H1 (cell line): ENCODE results near the gene YIF1B. TPM values are rescaled to one million over a fixed set of nuclear protein-coding genes. Genes with fewer than 3 reads are reported as not detected.

ENCODE experiments used
- CTCF ChIA-PET: fragments of 300-600 bp; sonication (Branson Sonifier 250); formaldehyde crosslinking; loops from one replicate; lab custom pipeline; 2021; ENCODE audit not compliant: partially characterized antibody; lab: Charles Lee
- POLR2A ChIA-PET: fragments of 300-600 bp; sonication (Branson Sonifier 250); formaldehyde crosslinking; loops from one replicate; lab custom pipeline; 2021; ENCODE audit warnings: inconsistent platforms; ENCODE audit not compliant: partially characterized antibody; lab: Charles Lee
- DNase-seq, 2 experiments: peaks; one replicate each; pipeline versions ENCODE4 v3.0.0 to v3.0.0-alpha.2; 2010 to 2022; ENCODE audit warnings: low spot score in 2 of 2, low read depth in 1 of 2, mixed read lengths in 1 of 2
- FAIRE-seq: peaks from 2 replicates; lab custom pipeline; 2011; peaks lifted over from hg19 to GRCh38; lab: Jason Lieb, UNC
- H2AFZ ChIP-seq: 2 replicates; pipeline ENCODE4 v1.8.1; 2012; ENCODE audit warnings: low read length, inconsistent platforms
- H2AK5ac ChIP-seq: 2 replicates; pipeline ENCODE4 v1.6.1; 2013; ENCODE audit warnings: low read depth, low read length
- H2BK120ac ChIP-seq: replicated peaks from 2 replicates; pipeline ENCODE3; 2013; ENCODE audit warnings: low read depth, low read length, inconsistent platforms
- H2BK12ac ChIP-seq: 2 replicates; pipeline ENCODE4 v1.6.1; 2013; ENCODE audit warnings: low read depth, low read length
- H2BK15ac ChIP-seq: 2 replicates; pipeline ENCODE4 v1.6.1; 2013; ENCODE audit warnings: low read length
- H2BK20ac ChIP-seq: 2 replicates; pipeline ENCODE4 v1.6.1; 2013; ENCODE audit warnings: low read length
- H2BK5ac ChIP-seq: 2 replicates; pipeline ENCODE4 v1.6.1; 2013; ENCODE audit warnings: low read depth, low read length
- H3K14ac ChIP-seq: 2 replicates; pipeline ENCODE4 v1.6.1; 2013; ENCODE audit warnings: inconsistent platforms; ENCODE audit not compliant: insufficient read length
- H3K18ac ChIP-seq: 2 replicates; pipeline ENCODE4 v1.6.1; 2013; ENCODE audit warnings: low read length; ENCODE audit errors: extremely low read depth
- H3K23ac ChIP-seq: 2 replicates; pipeline ENCODE4 v1.6.1; 2013; ENCODE audit warnings: inconsistent platforms; ENCODE audit not compliant: insufficient read length
- H3K23me2 ChIP-seq: 2 replicates; pipeline ENCODE4 v1.6.1; 2013; ENCODE audit warnings: low read depth, low read length
- H3K27ac ChIP-seq: 2 replicates; pipeline ENCODE4 v1.6.1; 2011; ENCODE audit warnings: low read depth, low read length, inconsistent platforms
- H3K27me3 ChIP-seq, 4 experiments: replicated peaks in 1 of 4; 1 replicate in 1 of 4; 2 replicates in 3 of 4; pipeline versions ENCODE4 v1.6.1 to v1.8.1; 2011 to 2013; ENCODE audit warnings: low read length in 3 of 4, mild to moderate bottlenecking in 3 of 4, inconsistent platforms in 2 of 4, mixed read lengths in 2 of 4, moderate library complexity in 1 of 4; ENCODE audit not compliant: control insufficient read depth in 3 of 4, insufficient read depth in 3 of 4; ENCODE audit errors: extremely low read depth in 1 of 4
- H3K36me3 ChIP-seq, 4 experiments: 2 replicates each; pipeline versions ENCODE4 v1.6.1 to v1.8.1; 2011 to 2013; ENCODE audit warnings: mild to moderate bottlenecking in 4 of 4, low read length in 3 of 4, moderate library complexity in 2 of 4, control low read depth in 1 of 4, inconsistent platforms in 1 of 4; ENCODE audit not compliant: insufficient read depth in 4 of 4, control insufficient read depth in 2 of 4
- H3K4ac ChIP-seq: replicated peaks from 2 replicates; pipeline ENCODE3; 2013; ENCODE audit warnings: low read length, low read depth, mixed read lengths, inconsistent platforms; ENCODE audit not compliant: insufficient read length
- H3K4me1 ChIP-seq, 4 experiments: replicated peaks in 1 of 4; 1 replicate in 1 of 4; 2 replicates in 3 of 4; pipeline versions ENCODE4 v1.6.1 to v1.8.1; 2011 to 2013; ENCODE audit warnings: low read length in 3 of 4, inconsistent platforms in 2 of 4, mixed read lengths in 1 of 4; ENCODE audit not compliant: insufficient read depth in 4 of 4, control insufficient read depth in 3 of 4
- H3K4me2 ChIP-seq, 2 experiments: 2 replicates each; pipeline versions ENCODE4 v1.6.1 to v1.8.1; 2011 to 2013; ENCODE audit warnings: low read depth in 2 of 2, low read length in 2 of 2, control low read depth in 1 of 2, inconsistent platforms in 1 of 2, mild to moderate bottlenecking in 1 of 2; ENCODE audit not compliant: insufficient read depth in 1 of 2
- H3K4me3 ChIP-seq, 4 experiments: fragments of 200-600, 300-600 bp in 1 of 4; sonication (generic), shearing (Covaris generic), sonication (Bioruptor Twin) in 1 of 4; 2 replicates each; pipeline versions ENCODE4 v1.5.1 to v1.8.1; 2011 to 2016; ENCODE audit warnings: low read length in 4 of 4, low read depth in 3 of 4, control low read depth in 2 of 4, inconsistent platforms in 2 of 4, mild to moderate bottlenecking in 2 of 4, mixed read lengths in 1 of 4, moderate library complexity in 1 of 4; ENCODE audit not compliant: insufficient read depth in 2 of 4; ENCODE audit errors: extremely low read depth in 1 of 4
- H3K56ac ChIP-seq: replicated peaks from 2 replicates; pipeline ENCODE3; 2013; ENCODE audit warnings: low read depth, mild to moderate bottlenecking, mixed read lengths, low read length, inconsistent platforms; ENCODE audit not compliant: insufficient read length
- H3K79me1 ChIP-seq: 2 replicates; pipeline ENCODE4 v1.6.1; 2013; ENCODE audit warnings: low read depth, low read length, control low read depth
- H3K79me2 ChIP-seq, 2 experiments: 2 replicates each; pipeline versions ENCODE4 v1.6.1 to v1.8.1; 2012 to 2013; ENCODE audit warnings: low read length in 2 of 2, mild to moderate bottlenecking in 2 of 2, inconsistent platforms in 1 of 2; ENCODE audit not compliant: insufficient read depth in 2 of 2, control insufficient read depth in 1 of 2
- H3K9ac ChIP-seq, 4 experiments: replicated peaks in 1 of 4; 1 replicate in 1 of 4; 2 replicates in 3 of 4; pipeline versions ENCODE4 v1.6.1 to v1.8.1; 2011 to 2013; ENCODE audit warnings: low read depth in 3 of 4, low read length in 3 of 4, control low read depth in 2 of 4, mild to moderate bottlenecking in 2 of 4, moderate library complexity in 2 of 4, inconsistent platforms in 1 of 4; ENCODE audit errors: extremely low read depth in 1 of 4
- H3K9me3 ChIP-seq, 2 experiments: 2 replicates each; pipeline versions ENCODE4 v1.6.1 to v1.8.1; 2012 to 2013; ENCODE audit warnings: mild to moderate bottlenecking in 2 of 2, moderate library complexity in 2 of 2, control low read depth in 1 of 2, inconsistent platforms in 1 of 2, low read depth in 1 of 2, low read length in 1 of 2, mixed read lengths in 1 of 2; ENCODE audit not compliant: insufficient read depth in 2 of 2
- H4K20me1 ChIP-seq, 2 experiments: replicated peaks in 1 of 2; 2 replicates each; pipeline versions ENCODE3 to v1.8.1; 2011 to 2013; ENCODE audit warnings: inconsistent platforms in 2 of 2, low read length in 2 of 2, mild to moderate bottlenecking in 1 of 2; ENCODE audit not compliant: insufficient read depth in 2 of 2, control insufficient read depth in 1 of 2
- H4K5ac ChIP-seq: 2 replicates; pipeline ENCODE4 v1.6.1; 2013; ENCODE audit warnings: low read length, low read depth, mixed read lengths, inconsistent platforms; ENCODE audit not compliant: insufficient read length
- H4K8ac ChIP-seq: 2 replicates; pipeline ENCODE4 v1.8.0; 2013; ENCODE audit warnings: mild to moderate bottlenecking, moderate library complexity, low read length, inconsistent platforms; ENCODE audit not compliant: insufficient read depth; ENCODE audit errors: extremely low read depth
- H4K91ac ChIP-seq: replicated peaks from 2 replicates; pipeline ENCODE3; 2013; ENCODE audit warnings: low read length, mixed read lengths, inconsistent platforms; ENCODE audit not compliant: insufficient read length
- CBX5 ChIP-seq: fragments of 300-800, 300-1000 bp; sonication (generic); IDR thresholded peaks from 2 replicates; pipeline ENCODE4 v1.7.1; 2016; ENCODE audit warnings: antibody characterized with exemption, low read length, low read depth
- FOSL1 ChIP-seq: IDR thresholded peaks from 2 replicates; pipeline ENCODE4 v1.6.1; 2011; ENCODE audit warnings: mild to moderate bottlenecking, low read depth, low read length, moderate library complexity; ENCODE audit not compliant: insufficient read depth
- KDM5A ChIP-seq: fragments of 200-600 bp; IDR thresholded peaks from 2 replicates; pipeline ENCODE4 v1.7.1; 2012; ENCODE audit warnings: mild to moderate bottlenecking, low read length, inconsistent platforms, mixed read lengths
- NRF1 ChIP-seq: IDR thresholded peaks from 2 replicates; pipeline ENCODE4 v1.6.1; 2011; ENCODE audit warnings: mild to moderate bottlenecking, low read depth, low read length, improper control_type of control experiment
- RNF2 ChIP-seq: fragments of 200-900, 300-1000 bp; sonication (generic); IDR thresholded peaks from 2 replicates; pipeline ENCODE4 v1.7.1; 2016; ENCODE audit warnings: borderline replicate concordance, low read depth, mild to moderate bottlenecking, antibody characterized with exemption, low read length; ENCODE audit not compliant: poor library complexity, severe bottlenecking; ENCODE audit errors: missing control alignments
- SIX5 ChIP-seq: IDR thresholded peaks from 2 replicates; pipeline ENCODE4 v1.6.1; 2011; ENCODE audit warnings: mild to moderate bottlenecking, low read depth, low read length
- SUZ12 ChIP-seq: fragments of 200-600 bp; sonication (generic); IDR thresholded peaks from 2 replicates; pipeline ENCODE4 v1.6.1; 2012; ENCODE audit warnings: mild to moderate bottlenecking, inconsistent platforms, low read length, moderate library complexity, mixed read lengths
- WGBS, 2 experiments: shearing (Covaris generic) in 1 of 2; methylation state at CpG; one replicate each; pipeline versions ENCODE4 v1.1.6 to v1.1.7; 2013 to 2015; ENCODE audit warnings: low lambda C conversion rate in 2 of 2, mixed read lengths in 2 of 2, inconsistent platforms in 1 of 2, low coverage in 1 of 2, missing lambda C conversion rate in 1 of 2; ENCODE audit not compliant: insufficient replicate concordance in 2 of 2, insufficient coverage in 1 of 2, insufficient read length in 1 of 2; ENCODE audit errors: extremely low coverage in 1 of 2, missing lambda C conversion rate in 1 of 2; 5-methylcytosine and 5-hydroxymethylcytosine counted together
- polyA plus RNA-seq, 7 experiments: library from polyadenylated mRNA; depleted of rRNA in 3 of 7; stranded (reverse) in 5 of 7; unstranded in 2 of 7; fragments of >200 nt in 5 of 7; fragments of 200-250 nt in 2 of 7; gene quantifications; 1 replicate in 5 of 7; 2 replicates in 1 of 7; 4 replicates in 1 of 7; pipeline versions ENCODE4 v1.2.1 to v1.2.3, GENCODE V29; 2011 to 2013; ENCODE audit warnings: missing spikeins in 2 of 7, mixed read lengths in 2 of 7
- total RNA-seq: library from RNA; stranded (reverse); fragmentation: NEBNext Ultra II Directional; extraction: Animal tissue kit (Norgen Biotek cat#: 25700); gene quantifications from 2 replicates; pipeline ENCODE4 v1.2.1, GENCODE V29; 2021
- TF ChIP-seq, protein P1 (sequence below): IDR thresholded peaks from 2 replicates; pipeline ENCODE4 v1.6.1; 2011; ENCODE audit warnings: low read length, improper control_type of control experiment

YIF1B gene
- total and polyA plus RNA-seq, 2 of the 8 experiments (the other 6 are each of a cell fraction or from before 2014, with no cell fraction given), result 89.6 to 305 TPM

DNA sequence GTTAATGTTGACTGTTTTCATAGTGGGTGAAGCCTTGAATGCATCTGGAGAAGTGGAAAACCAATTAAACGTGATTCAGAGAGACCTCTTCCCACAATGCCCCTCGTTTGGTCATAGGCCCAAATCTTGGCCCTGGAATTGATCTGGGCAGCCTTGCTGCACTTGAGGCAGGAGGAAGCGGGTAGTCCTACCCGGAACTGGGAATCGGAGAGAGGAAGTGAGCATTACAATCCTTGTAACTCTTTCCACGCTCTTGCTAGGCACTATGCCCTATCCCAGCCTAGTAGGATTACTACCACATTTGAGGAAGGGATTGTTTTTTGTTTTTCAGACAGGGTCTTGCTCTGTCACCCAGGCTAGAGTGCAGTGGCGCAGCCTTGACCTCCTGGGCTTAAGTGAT is 7.5 kb upstream of the YIF1B start:
- Histone ChIP-seq H3K56ac (no peak overlapping the region), H3K9me3 (no peaks in the 10 kb centered on the region), H2BK5ac (no peak overlapping the region), H2BK20ac (no peak overlapping the region), H3K4me3 (no peak overlapping the region), H2BK15ac (no peak overlapping the region), H3K36me3 (peaks cover 2 to 8% (median 5%) of the 10 kb centered on the region in 4 experiments; a peak in 5 of 8 replicates), H3K79me2 (no peaks in the 10 kb centered on the region), H2BK12ac (no peak overlapping the region), H3K27me3 (peaks cover 0 to 28% (median 17%) of the 10 kb centered on the region in 4 experiments; a peak in 6 of 7 replicates), H3K23me2 (peaks cover 10% of the 10 kb centered on the region; the same call in 1 of the 2 replicates), H3K4me2 (no peak overlapping the region), H3K4me1 (peaks cover 0 to 4% (median 1%) of the 10 kb centered on the region in 4 experiments; a peak in 5 of 7 replicates), H3K4ac (no peak overlapping the region), H3K79me1 (peaks cover 3% of the 10 kb centered on the region; the same call in 1 of the 2 replicates), H4K5ac (no peak overlapping the region), H2BK120ac (no peak overlapping the region), H3K18ac (no peak overlapping the region), H2AFZ (no peak overlapping the region), H3K9ac (no peak overlapping the region), H3K14ac (no peak overlapping the region), H3K23ac (no peak overlapping the region), H4K20me1 (peaks cover 0 to 6% of the 10 kb centered on the region in 2 experiments), H4K8ac (no peak overlapping the region), H2AK5ac (no peak overlapping the region), H4K91ac (no peak overlapping the region), H3K27ac (no peak overlapping the region)
- DNase-seq (no peak), FAIRE-seq (no peak)
- WGBS, 2 experiments, result 86% methylated on average over 7 of the region's 7 CpGs; no CpG with 5 or more reads in 1 of the 2 experiments
- TF ChIP-seq, protein P1, sequence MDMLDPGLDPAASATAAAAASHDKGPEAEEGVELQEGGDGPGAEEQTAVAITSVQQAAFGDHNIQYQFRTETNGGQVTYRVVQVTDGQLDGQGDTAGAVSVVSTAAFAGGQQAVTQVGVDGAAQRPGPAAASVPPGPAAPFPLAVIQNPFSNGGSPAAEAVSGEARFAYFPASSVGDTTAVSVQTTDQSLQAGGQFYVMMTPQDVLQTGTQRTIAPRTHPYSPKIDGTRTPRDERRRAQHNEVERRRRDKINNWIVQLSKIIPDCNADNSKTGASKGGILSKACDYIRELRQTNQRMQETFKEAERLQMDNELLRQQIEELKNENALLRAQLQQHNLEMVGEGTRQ, result no peak
- TF ChIP-seq SIX5 (no peak), SUZ12 (no peak), NRF1 (no peak), CBX5 (no peak), KDM5A (no peak), RNF2 (no peak), FOSL1 (no peak)
- POLR2A ChIA-PET, result no interaction called here
- CTCF ChIA-PET, result interaction anchor here (0.8 kb wide), 1 partner anchor 11 kb away, joined by 3 read pairs; no protein-coding TSS in a partner anchor
